KMS-11 (cell line): ENCODE measurements around the gene ZNF683.

Experiments used
- H2AFZ ChIP-seq: fragments of 200-600 bp; sonication (generic); 2 replicates; pipeline ENCODE4 v1.6.1; 2016; ENCODE audit warnings: antibody characterized with exemption, mixed run types, low read depth
- H3K27ac ChIP-seq: fragments of 200-600 bp; sonication (generic); 2 replicates; pipeline ENCODE4 v1.6.1; 2016; ENCODE audit warnings: mild to moderate bottlenecking, mixed run types
- H3K27me3 ChIP-seq: fragments of 200-600 bp; sonication (generic); 2 replicates; pipeline ENCODE4 v1.6.1; 2017; ENCODE audit warnings: mild to moderate bottlenecking, low read depth, mixed run types, moderate library complexity; ENCODE audit not compliant: insufficient read depth
- H3K36me3 ChIP-seq: fragments of 200-600 bp; sonication (generic); 2 replicates; pipeline ENCODE4 v1.6.1; 2017; ENCODE audit warnings: mild to moderate bottlenecking, mixed run types; ENCODE audit not compliant: insufficient read depth
- H3K4me1 ChIP-seq: fragments of 200-600 bp; sonication (generic); 2 replicates; pipeline ENCODE4 v1.6.1; 2016; ENCODE audit warnings: mild to moderate bottlenecking, low read depth, mixed run types; ENCODE audit not compliant: poor library complexity, severe bottlenecking
- H3K4me2 ChIP-seq: fragments of 200-600 bp; sonication (generic); 2 replicates; pipeline ENCODE4 v1.7.0; 2016; ENCODE audit warnings: mild to moderate bottlenecking, mixed run types
- H3K4me3 ChIP-seq: fragments of 200-600 bp; sonication (generic); IDR thresholded peaks from 2 replicates; pipeline ENCODE4 v1.6.1; 2017; ENCODE audit warnings: low read depth, low read length, mixed read lengths; ENCODE audit not compliant: insufficient read depth
- H3K79me2 ChIP-seq: fragments of 200-600 bp; sonication (generic); 2 replicates; pipeline ENCODE4 v1.6.1; 2016; ENCODE audit warnings: low read depth, mixed run types; ENCODE audit not compliant: insufficient read depth
- H3K9ac ChIP-seq: fragments of 200-600 bp; sonication (generic); 2 replicates; pipeline ENCODE4 v1.6.1; 2016; ENCODE audit warnings: mild to moderate bottlenecking, mixed run types
- H4K20me1 ChIP-seq: fragments of 200-600 bp; sonication (generic); 2 replicates; pipeline ENCODE4 v1.6.1; 2016; ENCODE audit warnings: mild to moderate bottlenecking, mixed run types; ENCODE audit not compliant: insufficient read depth
- CTCF ChIP-seq: fragments of 200-600 bp; sonication (generic); conservative IDR thresholded peaks from 2 replicates; pipeline ENCODE4 v1.6.1; 2017; ENCODE audit warnings: low read depth, mild to moderate bottlenecking, antibody characterized with exemption, low read length, moderate library complexity, mixed read lengths

The ZNF683 gene

GRCh38 chr1:26359981-26360806, 12.4 kb downstream of the ZNF683 start:
- Histone ChIP-seq H4K20me1 (no peaks in the 10 kb centered on the region), H3K27me3 (peaks cover 13% of the 10 kb centered on the region; the same call in 1 of the 2 replicates), H3K79me2 (no peaks in the 10 kb centered on the region), H3K27ac (no peak overlapping the region), H3K4me2 (no peak overlapping the region), H3K4me3 (no peak overlapping the region), H2AFZ (no peak overlapping the region), H3K36me3 (no peaks in the 10 kb centered on the region), H3K9ac (no peak overlapping the region), H3K4me1 (peaks cover 6% of the 10 kb centered on the region)
- TF ChIP-seq CTCF = no peak

- Histone ChIP-seq H3K79me2 (no peaks in the 10 kb centered on the region), H4K20me1 (no peaks in the 10 kb centered on the region), H3K36me3 (no peaks in the 10 kb centered on the region), H3K27me3 (no peaks in the 10 kb centered on the region), H3K9ac (no peak overlapping the region), H3K4me3 (no peak overlapping the region), H3K27ac (no peak overlapping the region), H3K4me1 (peaks cover 2% of the 10 kb centered on the region), H3K4me2 (no peak overlapping the region), H2AFZ (no peak overlapping the region)
- TF ChIP-seq CTCF = no peak
Observed at GRCh38 chr1:26358411-26359384, 13.9 kb downstream of the ZNF683 start.

GRCh38 chr1:26357121-26357602, 15.4 kb downstream of the ZNF683 start:
- H3K4me3 ChIP-seq = no peak overlapping the region
- no peak overlapping the region for H3K27ac ChIP-seq
- H2AFZ ChIP-seq = no peak overlapping the region
- no peaks in the 10 kb centered on the region for H3K36me3 ChIP-seq
- no peak overlapping the region for H3K9ac ChIP-seq
- H3K4me1 ChIP-seq = no peaks in the 10 kb centered on the region
- no peaks in the 10 kb centered on the region for H3K27me3 ChIP-seq
- no peaks in the 10 kb centered on the region for H4K20me1 ChIP-seq
- no peak overlapping the region for H3K4me2 ChIP-seq
- no peak for TF ChIP-seq CTCF
- no peaks in the 10 kb centered on the region for H3K79me2 ChIP-seq

- Histone ChIP-seq H3K27me3 (no peaks in the 10 kb centered on the region), H3K4me1 (no peaks in the 10 kb centered on the region), H3K9ac (no peak overlapping the region), H3K4me2 (no peak overlapping the region), H3K4me3 (no peak overlapping the region), H3K79me2 (no peaks in the 10 kb centered on the region), H4K20me1 (no peaks in the 10 kb centered on the region), H3K36me3 (no peaks in the 10 kb centered on the region), H3K27ac (no peak overlapping the region), H2AFZ (no peak overlapping the region)
- no peak for TF ChIP-seq CTCF
Observed at GRCh38 chr1:26356106-26356505, 16.4 kb downstream of the ZNF683 start.
